Skin epidermis (tissue), 12 donors: ENCODE data around the gene GALM.
A peak's percentile ranks its signal among the peaks of the same experiment; 100 is the strongest.
"Not testable (repeated sequence)": the region's sequence is repeated elsewhere in the genome, so short reads cannot be mapped to it uniquely, and the experiment has no call there.

Source experiments
- H3K27ac ChIP-seq, 21 experiments: fragments of 200-600 bp; sonication (generic) in 11 of 21; one replicate each; pipeline ENCODE4 v1.5.0; 2020; ENCODE audit warnings: mild to moderate bottlenecking in 3 of 21, inconsistent platforms in 2 of 21, moderate library complexity in 2 of 21
- H3K4me3 ChIP-seq, 7 experiments: fragments of 200-600 bp; sonication (generic) in 2 of 7; one replicate each; pipeline ENCODE4 v1.5.0; 2020; ENCODE audit warnings: inconsistent platforms in 2 of 7, mild to moderate bottlenecking in 2 of 7, moderate library complexity in 1 of 7

Gene GALM

GRCh38 chr2:38671946-38672345 is 6.0 kb downstream of the GALM start:
- Histone ChIP-seq H3K4me3 (no peak overlapping the region), H3K27ac (peak overlapping the region in 2 of 21 experiments; percentile 46 to 55)

GRCh38 chr2:38672445-38673391 is 6.8 kb downstream of the GALM start:
- no peak overlapping the region for H3K4me3 ChIP-seq
- peak overlapping the region in 1 of 21 experiments; percentile 55 for H3K27ac ChIP-seq

GRCh38 chr2:38676681-38677080 is 10.8 kb downstream of the GALM start:
- H3K27ac ChIP-seq: peak overlapping the region in 1 of 21 experiments; percentile 47
- H3K4me3 ChIP-seq: no peak overlapping the region

GRCh38 chr2:38680868-38681267 is 15.0 kb downstream of the GALM start:
- peak overlapping the region in 2 of 21 experiments; percentile 59 to 86 for H3K27ac ChIP-seq
- not testable (repeated sequence) for H3K4me3 ChIP-seq

- H3K4me3 ChIP-seq: no peak overlapping the region
- H3K27ac ChIP-seq: peak overlapping the region in 7 of 21 experiments; percentile 1 to 88 (median 56)
These were observed 16.2 kb downstream of the GALM start for GRCh38 chr2:38682008-38682575.

- not testable (repeated sequence) for H3K4me3 ChIP-seq
- peak overlapping the region in 6 of 21 experiments; percentile 18 to 88 (median 58) for H3K27ac ChIP-seq
These were observed 16.7 kb downstream of the GALM start for GRCh38 chr2:38682620-38683019.

- Histone ChIP-seq H3K27ac (peak overlapping the region in 1 of 21 experiments; percentile 86), H3K4me3 (no peak overlapping the region)
These were observed 17.9 kb downstream of the GALM start for GRCh38 chr2:38683766-38684165.

- Histone ChIP-seq H3K27ac (peak overlapping the region in 1 of 21 experiments; percentile 29), H3K4me3 (no peak overlapping the region)
These were observed 19.3 kb downstream of the GALM start for GRCh38 chr2:38685116-38685735.

GRCh38 chr2:38690499-38691420 is 24.8 kb downstream of the GALM start:
- peak overlapping the region in 15 of 21 experiments; percentile 1 to 83 (median 56) for H3K27ac ChIP-seq
- H3K4me3 ChIP-seq: no peak overlapping the region

GRCh38 chr2:38691994-38692393 is 26.1 kb downstream of the GALM start:
- peak overlapping the region in 6 of 21 experiments; percentile 11 to 83 (median 38) for H3K27ac ChIP-seq

GRCh38 chr2:38692636-38693318 is 26.9 kb downstream of the GALM start:
- Histone ChIP-seq H3K4me3 (no peak overlapping the region), H3K27ac (peak overlapping the region in 10 of 21 experiments; percentile 1 to 83 (median 28))

More at GRCh38 chr2:38691994-38692393, 26.1 kb downstream of the GALM start:
- H3K4me3 ChIP-seq: no peak overlapping the region

GRCh38 chr2:38697116-38697840 is 31.4 kb downstream of the GALM start:
- H3K4me3 ChIP-seq: no peak overlapping the region
- peak overlapping the region in 11 of 21 experiments; percentile 13 to 83 (median 54) for H3K27ac ChIP-seq

- no peak overlapping the region for H3K4me3 ChIP-seq
These were observed 32.6 kb downstream of the GALM start for GRCh38 chr2:38698467-38699003.

GRCh38 chr2:38700113-38700785 is 34.3 kb downstream of the GALM start:
- peak overlapping the region in 10 of 21 experiments; percentile 21 to 83 (median 50) for H3K27ac ChIP-seq
- no peak overlapping the region for H3K4me3 ChIP-seq

More at GRCh38 chr2:38698467-38699003, 32.6 kb downstream of the GALM start:
- peak overlapping the region in 5 of 21 experiments; percentile 54 to 83 (median 69) for H3K27ac ChIP-seq

GRCh38 chr2:38700881-38701458 is 35.1 kb downstream of the GALM start:
- no peak overlapping the region for H3K4me3 ChIP-seq
- peak overlapping the region in 9 of 21 experiments; percentile 16 to 83 (median 49) for H3K27ac ChIP-seq

- H3K27ac ChIP-seq: peak overlapping the region in 6 of 21 experiments; percentile 22 to 83 (median 56)
These were observed 35.6 kb downstream of the GALM start for GRCh38 chr2:38701542-38701941.

More at GRCh38 chr2:38701542-38701941, 35.6 kb downstream of the GALM start:
- H3K4me3 ChIP-seq: no peak overlapping the region
